GM12878 (cell line): ENCODE measurements around the gene PLCB4. TPM values are rescaled to one million over a fixed set of nuclear protein-coding genes. Genes with fewer than 3 reads are reported as not detected.

ENCODE experiments used
- ATAC-seq: fragments of 200-7000 bp; cut with Tn5 transposase; 3 replicates; pipeline ENCODE4 v1.9.1; 2020; ENCODE audit warnings: mild to moderate bottlenecking, moderate library complexity
- BruUV-seq: library from RNA; stranded (reverse); fragments of 400-500 nt; replicated peaks from 2 replicates; lab custom pipeline; 2021; lab: Mats Ljungman, UMichigan
- CTCF ChIA-PET: fragments of 300-600 bp; sonication (Branson Sonifier 250); formaldehyde crosslinking; extraction: SDS; loops from one replicate; lab custom pipeline; 2021; ENCODE audit warnings: inconsistent platforms; lab: Yijun Ruan, JAX
- POLR2A ChIA-PET: fragments of 350-600 bp; formaldehyde crosslinking; extraction: SDS; loops from one replicate; lab custom pipeline; 2021; ENCODE audit warnings: inconsistent platforms; lab: Charles Lee
- RAD21 ChIA-PET: fragments of 300-600 bp; sonication (Branson Sonifier 250); formaldehyde crosslinking; loops from one replicate; lab custom pipeline; 2023; ENCODE audit warnings: antibody characterized with exemption; ENCODE audit not compliant: unreplicated experiment; lab: Charles Lee
- SMC1A ChIA-PET: fragments of 300-600 bp; sonication (Branson Sonifier 250); formaldehyde crosslinking; loops from one replicate; lab custom pipeline; 2023; ENCODE audit not compliant: unreplicated experiment, uncharacterized antibody; lab: Charles Lee
- DNase-seq: peaks from one replicate; pipeline ENCODE4 v3.0.0-alpha.2; 2011; ENCODE audit warnings: low read depth, low spot score
- FAIRE-seq: peaks from 3 replicates; lab custom pipeline; 2011; peaks lifted over from hg19 to GRCh38; lab: Jason Lieb, UNC
- H2AFZ ChIP-seq: 2 replicates; pipeline ENCODE4 v1.6.0; 2011; ENCODE audit warnings: low read depth, low read length, control low read depth; ENCODE audit not compliant: control insufficient read depth
- H3K27ac ChIP-seq: 2 replicates; pipeline ENCODE4 v1.5.1; 2011; ENCODE audit warnings: control low read depth; ENCODE audit not compliant: control insufficient read depth, insufficient read depth
- H3K27me3 ChIP-seq, 2 experiments: replicated peaks in 1 of 2; 2 replicates each; pipeline versions ENCODE4 v1.6.0 to v1.6.1; 2011; ENCODE audit warnings: low read length in 1 of 2; ENCODE audit not compliant: control insufficient read depth in 2 of 2, insufficient read depth in 2 of 2
- H3K36me3 ChIP-seq, 2 experiments: 2 replicates each; pipeline ENCODE4 v1.5.1; 2011; ENCODE audit warnings: low read length in 1 of 2; ENCODE audit not compliant: control insufficient read depth in 2 of 2, insufficient read depth in 2 of 2
- H3K4me1 ChIP-seq: 2 replicates; pipeline ENCODE4 v1.6.1; 2011; ENCODE audit warnings: mild to moderate bottlenecking, low read length, moderate library complexity, mixed read lengths; ENCODE audit not compliant: control insufficient read depth, insufficient read depth
- H3K4me2 ChIP-seq: 2 replicates; pipeline ENCODE4 v1.6.0; 2011; ENCODE audit warnings: control low read depth; ENCODE audit not compliant: control insufficient read depth, insufficient read depth
- H3K4me3 ChIP-seq: fragments of 200-600 bp; sonication (generic); 2 replicates; pipeline ENCODE4 v1.5.1; 2016
- H3K79me2 ChIP-seq: 2 replicates; pipeline ENCODE4 v1.6.0; 2011; ENCODE audit warnings: low read length; ENCODE audit not compliant: control insufficient read depth, insufficient read depth
- H3K9ac ChIP-seq: 2 replicates; pipeline ENCODE4 v1.8.0; 2011; ENCODE audit warnings: low read length, control low read depth, mixed read lengths; ENCODE audit not compliant: control insufficient read depth, insufficient read depth
- H3K9me3 ChIP-seq: replicated peaks from 3 replicates; pipeline ENCODE4 v1.5.1; 2011; ENCODE audit warnings: mild to moderate bottlenecking, low read length; ENCODE audit not compliant: control insufficient read depth, insufficient read depth
- H4K20me1 ChIP-seq: 2 replicates; pipeline ENCODE4 v1.6.0; 2011; ENCODE audit not compliant: control insufficient read depth, insufficient read depth
- CTCF ChIP-seq, 3 experiments: IDR thresholded peaks in 2 of 3; conservative IDR thresholded peaks in 1 of 3; 2 replicates each; pipeline ENCODE4 v1.5.1; 2011; ENCODE audit warnings: low read depth in 3 of 3, low read length in 3 of 3, mild to moderate bottlenecking in 3 of 3, control low read depth in 2 of 3, moderate library complexity in 2 of 3, inconsistent platforms in 1 of 3, mixed read lengths in 1 of 3; ENCODE audit not compliant: control insufficient read depth in 2 of 3, insufficient read depth in 1 of 3; ENCODE audit errors: extremely low read depth in 1 of 3
- FOXK2 ChIP-seq: fragments of 450-650 bp; IDR thresholded peaks from 2 replicates; pipeline ENCODE4 v1.6.1; 2017; ENCODE audit warnings: mild to moderate bottlenecking, moderate library complexity
- HDGF ChIP-seq: fragments of 450-650 bp; IDR thresholded peaks from 2 replicates; pipeline ENCODE4 v1.6.1; 2016; ENCODE audit warnings: antibody characterized with exemption
- IKZF1 ChIP-seq: fragments of 450-650 bp; conservative IDR thresholded peaks from 2 replicates; pipeline ENCODE4 v1.6.1; 2017; ENCODE audit warnings: antibody characterized with exemption, mild to moderate bottlenecking
- MYB ChIP-seq: fragments of 150-350 bp; IDR thresholded peaks from 2 replicates; pipeline ENCODE4 v1.6.1; 2014; ENCODE audit warnings: mild to moderate bottlenecking, low read depth, low read length, borderline replicate concordance
- NR2C1 ChIP-seq: fragments of 450-650 bp; IDR thresholded peaks from 2 replicates; pipeline ENCODE4 v1.6.1; 2017; ENCODE audit warnings: antibody characterized with exemption, mild to moderate bottlenecking, moderate library complexity
- PAX5 ChIP-seq: IDR thresholded peaks from 2 replicates; pipeline ENCODE4 v1.6.1; 2011; ENCODE audit warnings: low read depth, low read length, borderline replicate concordance
- RAD21 ChIP-seq: IDR thresholded peaks from 2 replicates; pipeline ENCODE4 v1.6.1; 2011; ENCODE audit warnings: mild to moderate bottlenecking, low read depth, low read length, moderate library complexity; ENCODE audit not compliant: insufficient read depth
- SUPT20H ChIP-seq: IDR thresholded peaks from 2 replicates; pipeline ENCODE4 v1.6.1; 2011; ENCODE audit warnings: low read depth, mild to moderate bottlenecking, low read length, moderate library complexity, borderline replicate concordance; ENCODE audit not compliant: control insufficient read depth
- ZNF217 ChIP-seq: fragments of 450-650 bp; IDR thresholded peaks from 2 replicates; pipeline ENCODE4 v1.6.1; 2017; ENCODE audit warnings: antibody characterized with exemption, mild to moderate bottlenecking
- ZNF384 ChIP-seq: IDR thresholded peaks from 2 replicates; pipeline ENCODE4 v1.6.1; 2012; ENCODE audit warnings: low read depth, mild to moderate bottlenecking, low read length, improper control_type of control experiment, borderline replicate concordance
- ZSCAN29 ChIP-seq: fragments of 450-650 bp; IDR thresholded peaks from 2 replicates; pipeline ENCODE4 v1.6.1; 2017; ENCODE audit warnings: mild to moderate bottlenecking, moderate library complexity
- WGBS: methylation state at CpG from one replicate; pipeline ENCODE4 v1.1.6; 2016; ENCODE audit warnings: low lambda C conversion rate; ENCODE audit not compliant: insufficient replicate concordance, insufficient coverage; ENCODE audit errors: missing lambda C conversion rate; 5-methylcytosine and 5-hydroxymethylcytosine counted together
- in situ Hi-C: fragments of 300-500 bp; cut with MboI; formaldehyde crosslinking; loops from 9 replicates; pipeline ENCODE4 v1.14.3; 2018; ENCODE audit warnings: mixed read lengths
- intact Hi-C: fragments of 100-400 bp; cut with micrococcal nuclease; formaldehyde crosslinking; loops from one replicate; pipeline ENCODE4 v1.14.2; 2022; ENCODE audit not compliant: unreplicated experiment
- polyA plus RNA-seq, 11 experiments: library from polyadenylated mRNA; depleted of rRNA in 4 of 11; unstranded in 6 of 11; stranded (reverse) in 5 of 11; fragments of >200 nt; fragmentation: Nextera tagmentation in 4 of 11; fragmentation: Illumina TruSeq in 1 of 11; extraction: Ambion mirVana in 4 of 11; extraction: Trizol in 1 of 11; gene quantifications; 1 replicate in 1 of 11; 2 replicates in 10 of 11; pipeline versions ENCODE4 v1.2.1 to v1.2.3, GENCODE V29; 2011 to 2016; ENCODE audit warnings: inconsistent platforms in 2 of 11, missing spikeins in 2 of 11, low read depth in 1 of 11
- total RNA-seq, 4 experiments: library from RNA; depleted of rRNA in 3 of 4; stranded (reverse); fragments of >200 nt in 3 of 4; fragmentation: Illumina TruSeq in 1 of 4; extraction: Trizol in 1 of 4; gene quantifications; 2 replicates each; pipeline versions ENCODE4 v1.2.1 to v1.2.3, GENCODE V29; 2013 to 2021
- TF ChIP-seq, protein P1 (sequence below): fragments of 450-650 bp; IDR thresholded peaks from 2 replicates; pipeline ENCODE4 v1.6.1; 2016; ENCODE audit warnings: mild to moderate bottlenecking, moderate library complexity, borderline replicate concordance

Gene PLCB4
- total and polyA plus RNA-seq, 10 of the 15 experiments (the other 5 are each of a cell fraction or from before 2014, with no cell fraction given) = not detected

GRCh38 chr20:9402141-9402540 is 333.3 kb downstream of the PLCB4 start:
- Histone ChIP-seq H3K4me3 (no peak overlapping the region), H3K4me1 (peaks cover 8% of the 10 kb centered on the region), H3K27me3 (no peaks in the 10 kb centered on the region; a peak in 1 of 4 replicates), H4K20me1 (no peaks in the 10 kb centered on the region), H2AFZ (no peak overlapping the region), H3K4me2 (no peak overlapping the region), H3K9ac (no peak overlapping the region), H3K27ac (no peak overlapping the region), H3K79me2 (no peaks in the 10 kb centered on the region), H3K9me3 (no peaks in the 10 kb centered on the region; the same call in 2 of the 3 replicates), H3K36me3 (no peaks in the 10 kb centered on the region)
- ChIA-PET CTCF (no interaction called here), RAD21 (no interaction called here), SMC1A (no interaction called here), POLR2A (no interaction called here)
- no TSS peak for BruUV-seq
- intact Hi-C loops = no loop called here
- no peak for FAIRE-seq
- DNase-seq = no peak
- 41% methylated on average over 6 of the region's 6 CpGs for WGBS
- no peak for TF ChIP-seq PAX5
- TF ChIP-seq HDGF = no peak
- no peak for TF ChIP-seq MYB
- TF ChIP-seq, protein P1, sequence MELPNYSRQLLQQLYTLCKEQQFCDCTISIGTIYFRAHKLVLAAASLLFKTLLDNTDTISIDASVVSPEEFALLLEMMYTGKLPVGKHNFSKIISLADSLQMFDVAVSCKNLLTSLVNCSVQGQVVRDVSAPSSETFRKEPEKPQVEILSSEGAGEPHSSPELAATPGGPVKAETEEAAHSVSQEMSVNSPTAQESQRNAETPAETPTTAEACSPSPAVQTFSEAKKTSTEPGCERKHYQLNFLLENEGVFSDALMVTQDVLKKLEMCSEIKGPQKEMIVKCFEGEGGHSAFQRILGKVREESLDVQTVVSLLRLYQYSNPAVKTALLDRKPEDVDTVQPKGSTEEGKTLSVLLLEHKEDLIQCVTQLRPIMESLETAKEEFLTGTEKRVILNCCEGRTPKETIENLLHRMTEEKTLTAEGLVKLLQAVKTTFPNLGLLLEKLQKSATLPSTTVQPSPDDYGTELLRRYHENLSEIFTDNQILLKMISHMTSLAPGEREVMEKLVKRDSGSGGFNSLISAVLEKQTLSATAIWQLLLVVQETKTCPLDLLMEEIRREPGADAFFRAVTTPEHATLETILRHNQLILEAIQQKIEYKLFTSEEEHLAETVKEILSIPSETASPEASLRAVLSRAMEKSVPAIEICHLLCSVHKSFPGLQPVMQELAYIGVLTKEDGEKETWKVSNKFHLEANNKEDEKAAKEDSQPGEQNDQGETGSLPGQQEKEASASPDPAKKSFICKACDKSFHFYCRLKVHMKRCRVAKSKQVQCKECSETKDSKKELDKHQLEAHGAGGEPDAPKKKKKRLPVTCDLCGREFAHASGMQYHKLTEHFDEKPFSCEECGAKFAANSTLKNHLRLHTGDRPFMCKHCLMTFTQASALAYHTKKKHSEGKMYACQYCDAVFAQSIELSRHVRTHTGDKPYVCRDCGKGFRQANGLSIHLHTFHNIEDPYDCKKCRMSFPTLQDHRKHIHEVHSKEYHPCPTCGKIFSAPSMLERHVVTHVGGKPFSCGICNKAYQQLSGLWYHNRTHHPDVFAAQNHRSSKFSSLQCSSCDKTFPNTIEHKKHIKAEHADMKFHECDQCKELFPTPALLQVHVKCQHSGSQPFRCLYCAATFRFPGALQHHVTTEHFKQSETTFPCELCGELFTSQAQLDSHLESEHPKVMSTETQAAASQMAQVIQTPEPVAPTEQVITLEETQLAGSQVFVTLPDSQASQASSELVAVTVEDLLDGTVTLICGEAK = no peak
- no peak for TF ChIP-seq RAD21
- no peak for TF ChIP-seq FOXK2
- TF ChIP-seq CTCF (IDR thresholded peaks at IDR 0.05 in 2 of 3, conservative IDR thresholded peaks at IDR 0.05 in 1 of 3; ENCODE audit: control insufficient read depth in 2 of 3, extremely low read depth in 1 of 3, insufficient read depth in 1 of 3, low read depth in 3 of 3, low read length in 3 of 3) = no peak
- TF ChIP-seq ZNF217 = no peak
- no peak for TF ChIP-seq ZSCAN29
- TF ChIP-seq ZNF384 = no peak
- no peak for TF ChIP-seq IKZF1
- TF ChIP-seq SUPT20H = no peak
- no peak for TF ChIP-seq NR2C1
- ATAC-seq = no peak
- in situ Hi-C loops = loop anchor here (10.0 kb wide), 1 partner anchor 513 kb away; no protein-coding TSS in a partner anchor
